Astrocyte of the spinal cord (primary cell): ENCODE measurements around the gene PLA2G6.

Experiments
- DNase-seq: peaks from one replicate; pipeline ENCODE4 v3.0.0; 2011; ENCODE audit warnings: low read depth, low spot score
- H3K4me3 ChIP-seq: 2 replicates; pipeline ENCODE4 v1.5.1; 2011; ENCODE audit warnings: low read depth, mild to moderate bottlenecking, low read length, moderate library complexity
- in situ Hi-C: cut with HindIII; loops from 2 replicates; pipeline ENCODE4 v1.10.0; 2017; ENCODE audit warnings: low sequenced_read_pairs
- TF ChIP-seq, protein P1 (sequence below): IDR thresholded peaks from 2 replicates; pipeline ENCODE4 v1.5.1; 2012; ENCODE audit warnings: low read depth, mild to moderate bottlenecking, low read length, inconsistent platforms

The PLA2G6 gene

DNA sequence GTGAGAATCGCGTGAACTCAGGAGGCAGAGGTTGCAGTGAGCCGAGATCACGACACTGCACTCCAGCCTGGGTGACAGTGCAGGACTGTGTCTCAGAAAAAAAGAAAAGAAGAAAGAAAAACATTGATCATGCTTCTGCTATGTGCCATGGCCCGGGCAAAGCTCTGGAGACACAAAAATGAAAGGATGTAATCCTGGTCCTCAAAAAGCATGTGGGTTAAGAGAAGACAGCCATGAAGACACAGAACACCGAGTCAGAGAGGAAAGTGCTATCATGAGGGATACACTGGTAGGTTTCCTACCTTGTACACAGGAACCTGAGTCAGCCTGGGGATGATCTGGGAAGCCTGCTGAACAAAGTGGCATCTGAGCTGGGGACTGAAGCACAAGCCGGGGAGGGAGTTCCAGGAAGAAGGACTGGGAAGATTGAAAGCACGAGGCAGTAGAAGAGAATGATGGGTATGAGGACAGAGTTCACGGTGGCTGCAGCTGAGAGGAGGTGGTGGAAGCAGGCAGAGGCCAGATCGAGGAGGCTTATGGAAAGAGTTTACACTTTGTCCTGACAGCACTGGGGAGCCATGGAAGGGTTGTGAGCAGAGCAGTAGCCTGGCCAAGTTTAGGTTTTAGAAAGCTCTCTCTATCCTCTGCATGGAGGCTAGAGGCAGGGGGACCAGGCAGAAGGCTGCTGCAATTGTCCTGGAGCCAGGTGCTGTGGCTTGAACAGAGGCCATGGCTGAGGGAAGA is 10.3 kb upstream of the PLA2G6 start:
- in situ Hi-C loops: loop anchor here (25.0 kb wide), 1 partner anchor 120 kb away; the partner anchor contains the start of gene CSNK1E
- no peak overlapping the region for H3K4me3 ChIP-seq
- TF ChIP-seq, protein P1, sequence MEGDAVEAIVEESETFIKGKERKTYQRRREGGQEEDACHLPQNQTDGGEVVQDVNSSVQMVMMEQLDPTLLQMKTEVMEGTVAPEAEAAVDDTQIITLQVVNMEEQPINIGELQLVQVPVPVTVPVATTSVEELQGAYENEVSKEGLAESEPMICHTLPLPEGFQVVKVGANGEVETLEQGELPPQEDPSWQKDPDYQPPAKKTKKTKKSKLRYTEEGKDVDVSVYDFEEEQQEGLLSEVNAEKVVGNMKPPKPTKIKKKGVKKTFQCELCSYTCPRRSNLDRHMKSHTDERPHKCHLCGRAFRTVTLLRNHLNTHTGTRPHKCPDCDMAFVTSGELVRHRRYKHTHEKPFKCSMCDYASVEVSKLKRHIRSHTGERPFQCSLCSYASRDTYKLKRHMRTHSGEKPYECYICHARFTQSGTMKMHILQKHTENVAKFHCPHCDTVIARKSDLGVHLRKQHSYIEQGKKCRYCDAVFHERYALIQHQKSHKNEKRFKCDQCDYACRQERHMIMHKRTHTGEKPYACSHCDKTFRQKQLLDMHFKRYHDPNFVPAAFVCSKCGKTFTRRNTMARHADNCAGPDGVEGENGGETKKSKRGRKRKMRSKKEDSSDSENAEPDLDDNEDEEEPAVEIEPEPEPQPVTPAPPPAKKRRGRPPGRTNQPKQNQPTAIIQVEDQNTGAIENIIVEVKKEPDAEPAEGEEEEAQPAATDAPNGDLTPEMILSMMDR: no peak
- no peak for DNase-seq

DNA sequence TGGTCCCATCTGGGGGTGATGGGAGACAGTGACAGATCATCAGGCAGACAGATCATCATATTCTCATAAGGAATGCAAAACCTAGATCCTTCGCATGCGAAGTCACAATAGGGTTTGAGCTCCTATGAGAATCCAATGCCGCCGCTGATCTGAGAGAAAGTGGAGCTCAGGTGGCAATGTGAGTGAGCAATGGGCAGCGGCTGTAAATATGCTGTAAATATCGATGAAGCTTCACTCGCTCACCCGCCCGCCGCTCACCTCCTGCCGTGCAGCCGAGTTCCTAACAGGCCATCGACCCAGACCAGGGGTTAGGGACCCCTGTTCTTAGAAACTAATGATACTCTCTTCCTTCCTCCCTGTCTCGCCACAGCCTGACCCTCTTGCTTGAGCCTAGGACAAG is 9.4 kb upstream of the PLA2G6 start:
- in situ Hi-C loops: loop anchor here (25.0 kb wide), 1 partner anchor 121 kb away; the partner anchor contains the start of gene CSNK1E
- TF ChIP-seq, protein P1: no peak
- H3K4me3 ChIP-seq: no peak overlapping the region
- DNase-seq: no peak

DNA sequence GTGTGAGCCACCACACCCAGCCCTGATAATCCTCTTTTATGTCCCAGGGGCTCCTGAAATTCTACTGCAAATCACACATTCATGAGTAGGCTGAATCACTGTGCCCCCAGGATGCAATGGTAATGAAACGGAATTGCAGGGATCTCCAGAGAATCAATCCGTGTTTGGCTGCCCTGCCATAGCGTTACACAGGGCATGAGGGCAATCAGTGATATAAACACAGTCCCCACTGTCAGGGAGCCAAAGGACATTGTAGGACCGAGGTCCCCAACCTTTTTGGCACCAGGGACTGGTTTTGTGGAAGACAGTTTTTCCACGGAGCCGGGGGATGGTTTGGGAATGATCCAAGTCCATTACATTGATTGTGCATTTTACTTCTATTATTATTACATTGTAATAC is 9.0 kb upstream of the PLA2G6 start:
- TF ChIP-seq, protein P1: no peak
- DNase-seq: no peak
- in situ Hi-C loops: loop anchor here (25.0 kb wide), 1 partner anchor 122 kb away; the partner anchor contains the start of gene CSNK1E
- no peak overlapping the region for H3K4me3 ChIP-seq

DNA sequence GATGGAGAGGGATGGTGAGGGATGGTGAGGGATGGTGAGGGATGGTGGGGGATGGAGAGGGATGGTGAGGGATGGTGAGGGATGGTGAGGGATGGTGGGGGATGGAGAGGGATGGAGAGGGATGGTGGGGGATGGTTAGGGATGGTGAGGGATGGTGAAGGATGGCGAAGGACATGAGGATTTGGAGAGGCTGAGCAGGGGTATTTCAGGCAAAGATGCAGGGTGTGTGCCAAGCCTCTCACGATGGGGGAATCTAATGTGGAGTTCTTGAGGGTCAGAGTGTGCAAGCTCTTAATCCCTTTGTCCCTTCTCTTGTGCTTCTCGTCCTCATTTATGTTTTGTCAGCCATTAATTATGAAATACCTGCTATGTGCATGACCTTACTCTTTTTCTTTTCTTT is 7.5 kb upstream of the PLA2G6 start:
- in situ Hi-C loops: loop anchor here (25.0 kb wide), 1 partner anchor 123 kb away; the partner anchor contains the start of gene CSNK1E
- TF ChIP-seq, protein P1: no peak
- H3K4me3 ChIP-seq: no peak overlapping the region
- no peak for DNase-seq

DNA sequence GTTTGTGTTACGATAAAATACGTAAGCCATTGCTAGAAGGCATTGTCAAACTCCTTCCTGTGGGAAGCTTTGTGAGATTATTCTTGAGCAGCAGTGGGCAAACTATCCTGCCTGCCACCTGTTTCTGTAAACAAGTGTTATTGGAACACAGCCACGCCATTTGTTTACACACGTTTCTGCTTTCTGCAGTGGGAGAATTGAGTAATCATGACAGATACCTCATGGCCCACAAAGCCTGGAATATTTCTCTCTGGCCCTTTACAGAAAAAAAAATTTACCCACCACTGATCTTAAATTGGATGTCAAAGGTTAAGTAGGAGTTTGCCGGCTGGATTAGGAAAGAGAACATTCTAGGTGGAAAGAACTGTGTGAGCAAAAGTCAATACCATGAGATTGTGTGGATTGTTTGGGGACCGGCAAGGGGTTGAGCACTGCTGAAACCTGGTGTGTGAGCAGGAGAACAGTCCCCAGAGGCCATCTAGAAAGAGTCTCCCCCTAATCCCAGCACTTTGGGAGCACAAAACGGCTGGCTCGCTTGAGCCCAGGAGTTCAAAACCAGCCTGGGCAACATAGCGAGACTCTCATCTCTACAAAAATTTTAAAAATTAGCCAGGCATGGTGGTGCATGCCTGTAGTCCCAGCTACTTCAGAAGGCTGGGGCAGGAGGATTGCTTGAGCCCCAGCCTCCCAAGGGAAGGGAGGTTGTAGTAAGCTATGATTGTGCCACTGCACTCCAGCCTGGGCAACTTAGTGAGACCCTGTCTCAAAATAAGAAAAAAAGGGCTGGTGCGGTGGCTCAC is 6.0 kb upstream of the PLA2G6 start:
- TF ChIP-seq, protein P1: no peak
- in situ Hi-C loops: loop anchor here (25.0 kb wide), 1 partner anchor 125 kb away; the partner anchor contains the start of gene CSNK1E
- H3K4me3 ChIP-seq: no peak overlapping the region
- no peak for DNase-seq

DNA sequence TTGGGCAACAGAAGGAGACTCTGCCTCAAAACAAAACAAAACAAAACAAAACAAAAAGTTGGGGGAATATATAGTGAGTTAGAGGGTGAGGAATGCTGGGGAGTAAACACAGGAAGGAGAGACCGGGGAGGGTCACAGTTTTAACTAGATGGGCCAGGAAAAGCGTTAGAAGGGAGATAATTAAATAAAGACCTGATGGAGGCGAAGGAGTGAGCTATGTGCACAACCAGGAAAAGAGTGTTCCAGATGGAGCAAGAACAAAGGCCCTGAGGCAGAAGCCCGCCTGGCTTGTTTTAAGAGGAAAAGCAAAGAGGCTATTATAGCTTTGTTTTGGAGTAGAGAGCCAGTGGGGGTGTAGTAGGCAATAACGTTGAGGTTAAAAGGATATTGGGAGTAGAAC is 4.8 kb upstream of the PLA2G6 start:
- DNase-seq: no peak
- no peak overlapping the region for H3K4me3 ChIP-seq
- TF ChIP-seq, protein P1: no peak
- in situ Hi-C loops: loop anchor here (25.0 kb wide), 1 partner anchor 126 kb away; the partner anchor contains the start of gene CSNK1E
